NT2/D1 (cell line): Measurements from ENCODE around the gene BCL11B.

ENCODE experiments used
- DNase-seq: peaks from one replicate; pipeline ENCODE4 v3.0.0-alpha.2; 2011; ENCODE audit warnings: low read depth, low spot score
- H3K27me3 ChIP-seq: 2 replicates; pipeline ENCODE4 v1.6.0; 2011; ENCODE audit warnings: mild to moderate bottlenecking; ENCODE audit not compliant: insufficient read length, insufficient read depth
- H3K36me3 ChIP-seq: 2 replicates; pipeline ENCODE4 v1.6.1; 2011; ENCODE audit warnings: mild to moderate bottlenecking, low read length, mixed read lengths; ENCODE audit not compliant: insufficient read depth, insufficient read length
- H3K4me1 ChIP-seq: 2 replicates; pipeline ENCODE4 v1.5.1; 2011; ENCODE audit not compliant: insufficient read depth, insufficient read length
- H3K4me3 ChIP-seq: 2 replicates; pipeline ENCODE4 v1.5.1; 2011; ENCODE audit warnings: low read depth; ENCODE audit not compliant: insufficient read length
- H3K9ac ChIP-seq: 2 replicates; pipeline ENCODE4 v1.6.0; 2011; ENCODE audit warnings: low read depth; ENCODE audit not compliant: insufficient read length
- H3K9me3 ChIP-seq: 2 replicates; pipeline ENCODE4 v1.5.1; 2011; ENCODE audit warnings: mild to moderate bottlenecking, low read length; ENCODE audit not compliant: insufficient read depth
- SUZ12 ChIP-seq: IDR thresholded peaks from 2 replicates; pipeline ENCODE4 v1.6.1; 2011; ENCODE audit not compliant: insufficient read length, insufficient read depth; ENCODE audit errors: extremely low read depth
- YY1 ChIP-seq: IDR thresholded peaks from 2 replicates; pipeline ENCODE4 v1.6.1; 2011; ENCODE audit not compliant: insufficient read length, insufficient read depth
- ZNF274 ChIP-seq: IDR thresholded peaks from 2 replicates; pipeline ENCODE4 v1.6.1; 2011; ENCODE audit warnings: mild to moderate bottlenecking, low read depth, low read length

The BCL11B gene

DNA sequence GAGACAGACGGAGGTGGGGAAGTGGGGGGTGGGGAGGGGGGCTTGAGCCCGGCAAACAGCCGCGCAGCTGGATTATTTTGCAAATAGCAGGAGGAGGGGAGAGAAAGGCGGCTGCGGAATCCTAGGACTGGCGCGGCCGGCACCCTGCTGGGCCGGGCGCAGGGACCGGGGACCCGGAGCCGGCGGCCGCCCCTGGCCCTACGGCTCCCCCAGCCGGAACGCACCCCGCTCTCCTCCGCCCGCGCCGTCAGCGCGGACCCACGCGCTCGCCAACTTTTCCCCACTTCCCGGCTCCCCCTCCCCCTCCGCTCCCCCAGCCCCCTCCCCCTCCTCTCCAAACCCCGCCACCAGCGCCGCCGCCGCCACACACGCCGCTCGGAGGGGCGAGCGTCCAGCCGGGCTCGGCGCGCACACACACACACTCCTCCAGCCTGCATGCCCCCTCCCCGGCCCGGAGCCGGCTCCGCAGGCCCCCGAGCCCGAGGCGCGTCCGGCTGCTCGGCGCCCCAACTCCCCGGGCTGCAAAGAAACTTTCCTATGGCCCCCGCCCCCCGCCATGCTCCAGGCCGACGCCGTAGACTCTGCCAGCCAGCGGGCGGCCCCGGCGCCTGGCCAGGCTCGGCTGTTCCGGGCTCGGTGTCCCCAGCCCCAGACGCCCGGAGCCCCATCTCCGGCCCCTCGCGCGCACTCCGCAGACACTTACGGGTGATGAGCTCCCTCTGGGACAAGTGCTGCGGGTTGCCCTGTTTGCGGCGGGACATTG lies 1.4 kb downstream of the BCL11B start:
- TF ChIP-seq YY1 (no peak), ZNF274 (no peak), SUZ12 (no peak)
- H3K4me1 ChIP-seq: no peaks in the 10 kb centered on the region
- peaks cover 51% of the 10 kb centered on the region for H3K27me3 ChIP-seq
- H3K4me3 ChIP-seq: peak overlapping the region; percentile 53
- H3K9me3 ChIP-seq: no peaks in the 10 kb centered on the region
- no peaks in the 10 kb centered on the region for H3K36me3 ChIP-seq
- no peak for DNase-seq
- H3K9ac ChIP-seq: peak overlapping the region; percentile 42

DNA sequence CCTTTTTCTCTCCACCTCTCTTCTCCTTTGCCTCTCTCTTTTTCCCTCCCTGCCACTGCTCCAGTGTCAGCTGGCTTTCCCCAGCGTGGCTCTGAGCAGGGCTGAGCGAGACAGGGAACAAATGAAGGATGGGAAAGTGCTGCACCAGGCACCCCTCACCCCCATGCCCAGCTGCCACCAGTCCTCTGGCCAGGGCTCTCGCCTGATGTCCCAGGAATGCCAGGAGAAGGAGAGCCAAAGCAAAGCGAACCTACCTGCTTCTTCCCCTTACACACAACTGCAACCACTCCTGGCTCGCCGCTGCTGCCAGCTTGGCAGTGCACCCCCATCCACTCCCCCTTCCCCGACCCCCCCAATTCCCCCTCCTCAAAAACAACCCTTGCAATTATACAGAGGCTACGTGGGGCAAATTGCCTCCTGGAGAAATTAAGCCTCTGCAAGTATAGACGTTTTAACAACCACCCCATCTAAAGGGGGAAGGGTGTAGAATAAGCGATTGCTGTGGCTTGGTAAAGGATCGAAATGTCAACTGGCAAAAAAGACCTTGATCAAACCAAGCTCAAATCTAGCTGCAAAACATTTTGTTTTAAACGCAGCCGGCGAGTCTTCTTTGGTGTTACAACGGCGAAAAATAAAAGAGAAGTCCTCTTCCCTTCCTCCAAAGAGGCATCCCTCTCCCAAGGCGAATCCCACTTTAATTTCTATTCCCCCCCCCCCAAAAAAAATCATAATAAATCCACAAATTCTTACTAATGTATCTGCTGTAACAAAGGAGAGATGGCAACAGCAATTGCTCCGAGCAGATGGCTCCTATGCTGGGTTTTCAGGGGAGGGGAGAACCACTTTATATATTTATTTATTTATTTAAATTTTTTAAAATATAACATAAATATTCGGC lies 2.9 kb downstream of the BCL11B start:
- DNase-seq: no peak
- Histone ChIP-seq H3K4me3 (peak overlapping the region; percentile 9), H3K36me3 (no peaks in the 10 kb centered on the region), H3K27me3 (peaks cover 50% of the 10 kb centered on the region), H3K9ac (no peak overlapping the region), H3K9me3 (no peaks in the 10 kb centered on the region), H3K4me1 (no peaks in the 10 kb centered on the region)
- TF ChIP-seq SUZ12 (no peak), ZNF274 (no peak), YY1 (no peak)

DNA sequence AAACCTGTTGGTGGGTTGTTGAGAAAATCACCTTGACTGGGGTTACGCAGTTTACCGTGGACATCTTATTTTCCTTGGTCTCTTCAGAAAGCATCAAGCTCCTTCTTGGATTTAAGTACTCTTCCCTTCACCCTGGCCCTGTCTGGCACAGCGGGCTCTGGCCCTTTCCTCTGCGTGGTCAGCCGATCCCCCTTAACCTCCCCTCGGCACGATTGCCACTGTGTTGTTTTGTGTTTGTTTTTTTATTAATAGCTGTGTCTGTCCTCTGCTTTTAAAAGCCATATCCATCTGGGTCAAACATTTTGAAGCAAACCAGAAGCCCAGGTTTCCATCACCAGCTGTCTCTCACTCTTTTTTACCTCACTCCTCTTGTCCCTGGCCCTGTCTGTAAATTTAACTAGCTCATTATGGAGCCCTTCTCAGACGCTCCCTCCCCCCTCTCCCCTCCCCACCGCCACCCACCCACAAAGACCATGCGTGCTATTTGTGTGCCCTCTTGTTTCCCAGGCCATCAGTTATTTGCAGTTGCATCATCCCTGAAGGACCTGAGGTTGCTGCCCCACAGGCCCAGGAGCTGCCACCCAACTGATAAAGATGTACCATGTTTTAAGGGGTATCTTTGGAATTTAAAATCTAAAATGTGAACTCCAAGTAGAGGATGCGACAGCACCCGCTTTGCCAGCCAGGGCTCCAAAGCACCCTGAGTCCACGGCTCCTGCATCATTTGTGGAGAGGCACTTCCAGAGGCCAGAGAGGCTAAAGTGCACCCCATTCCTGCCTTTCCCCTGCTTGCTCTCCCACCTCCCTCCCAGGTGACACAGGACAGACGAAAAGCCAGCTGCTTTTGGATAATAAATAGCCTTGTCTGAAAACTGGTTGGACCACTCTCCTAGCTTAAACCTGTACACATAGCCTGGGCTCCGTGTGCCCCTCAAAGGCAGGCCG lies 3.9 kb downstream of the BCL11B start:
- Histone ChIP-seq H3K36me3 (no peaks in the 10 kb centered on the region), H3K4me1 (peaks cover 2% of the 10 kb centered on the region), H3K9me3 (no peaks in the 10 kb centered on the region), H3K4me3 (no peak overlapping the region), H3K9ac (no peak overlapping the region), H3K27me3 (peaks cover 50% of the 10 kb centered on the region)
- DNase-seq: no peak
- TF ChIP-seq YY1 (no peak), SUZ12 (no peak), ZNF274 (no peak)

DNA sequence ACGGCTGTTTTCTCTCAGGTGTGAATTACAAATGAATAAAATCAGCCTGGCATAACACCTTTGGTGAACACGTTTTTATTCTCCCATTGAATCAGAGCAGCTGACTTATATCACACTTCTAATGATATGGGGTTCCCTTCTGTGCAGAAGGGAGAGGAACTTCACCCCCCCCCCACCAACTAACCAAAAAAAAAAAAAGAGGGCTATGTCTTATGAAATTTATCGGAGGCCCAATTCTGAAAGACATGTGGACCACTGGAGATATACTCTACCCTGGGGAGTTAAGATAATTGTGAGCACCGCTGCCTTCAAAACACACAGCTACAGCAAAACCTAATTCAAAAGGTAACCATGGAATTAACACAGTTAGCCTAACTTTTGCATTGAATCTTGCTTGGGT lies 4.6 kb downstream of the BCL11B start:
- Histone ChIP-seq H3K36me3 (no peaks in the 10 kb centered on the region), H3K9ac (no peak overlapping the region), H3K27me3 (peaks cover 50% of the 10 kb centered on the region), H3K4me3 (no peak overlapping the region), H3K4me1 (peaks cover 5% of the 10 kb centered on the region), H3K9me3 (no peaks in the 10 kb centered on the region)
- no peak for TF ChIP-seq YY1
- no peak for TF ChIP-seq SUZ12
- no peak for TF ChIP-seq ZNF274
- no peak for DNase-seq

DNA sequence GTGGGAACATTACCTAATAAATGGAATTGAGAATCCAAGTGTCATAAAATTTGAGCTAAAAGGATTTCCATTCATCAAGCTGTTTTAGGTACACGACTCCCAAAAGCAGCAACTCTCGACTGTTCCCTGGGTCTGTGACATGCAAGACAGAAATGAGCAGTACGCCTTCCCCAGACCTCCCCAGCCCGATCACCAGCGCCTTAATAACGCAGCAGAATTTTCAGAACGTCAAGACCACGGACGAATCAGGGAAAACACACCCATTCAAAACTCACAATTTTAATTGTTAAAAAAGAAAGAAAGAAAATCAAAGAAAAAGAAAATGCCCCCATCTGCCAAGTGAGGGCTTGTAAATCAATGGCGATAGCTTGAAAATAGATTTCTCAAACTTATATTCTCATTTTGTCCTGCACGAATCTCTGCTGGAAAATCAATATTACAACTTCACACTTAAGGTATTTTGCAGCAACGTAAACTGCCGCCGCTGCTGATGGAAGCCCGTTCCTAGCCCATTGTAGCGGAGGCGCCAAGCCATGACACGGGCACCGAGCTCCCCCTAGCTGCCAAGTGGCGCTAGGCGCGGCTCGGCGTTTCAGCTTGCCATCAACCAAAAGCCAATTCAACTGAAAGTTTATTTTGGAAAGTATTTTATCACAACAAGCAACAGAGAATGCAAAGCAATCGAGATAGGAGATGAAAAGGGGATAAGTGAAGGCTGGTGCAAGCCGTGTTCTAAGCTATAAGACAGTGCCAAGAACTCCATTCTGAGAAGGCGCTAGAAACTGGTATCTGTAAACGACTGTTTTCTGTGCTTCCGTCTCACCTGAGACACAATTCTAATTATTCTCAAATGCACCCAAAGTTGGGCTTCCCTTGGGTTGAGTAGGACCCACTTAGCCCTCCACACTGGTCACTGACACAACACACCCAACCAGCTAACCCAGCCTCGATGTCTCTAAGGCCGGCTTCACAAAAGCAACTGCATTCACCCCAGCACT lies 5.5 kb downstream of the BCL11B start:
- no peak for TF ChIP-seq YY1
- TF ChIP-seq SUZ12: no peak
- TF ChIP-seq ZNF274: no peak
- Histone ChIP-seq H3K4me1 (peaks cover 5% of the 10 kb centered on the region), H3K9me3 (no peaks in the 10 kb centered on the region), H3K4me3 (no peak overlapping the region), H3K27me3 (peaks cover 50% of the 10 kb centered on the region), H3K36me3 (no peaks in the 10 kb centered on the region), H3K9ac (no peak overlapping the region)
- DNase-seq: no peak

DNA sequence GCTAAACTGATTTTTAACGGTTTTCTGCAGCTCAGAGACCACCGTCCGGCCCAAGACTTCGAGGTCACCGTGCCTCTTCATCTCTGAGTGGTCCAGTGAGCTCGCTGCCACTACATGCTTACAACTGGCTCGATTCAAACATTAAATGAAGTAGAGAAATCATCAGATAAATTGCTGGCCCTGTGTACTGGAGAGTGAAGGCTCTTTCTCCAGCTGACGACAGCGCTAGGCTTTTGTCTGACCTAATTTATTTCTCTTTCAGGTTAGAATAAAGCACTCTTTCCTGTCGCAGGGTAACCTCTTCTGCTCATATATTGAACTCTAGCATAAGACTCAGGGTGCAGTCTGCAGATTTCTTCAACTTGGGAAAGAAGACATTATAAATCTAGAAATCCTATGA lies 6.4 kb downstream of the BCL11B start:
- no peaks in the 10 kb centered on the region for H3K9me3 ChIP-seq
- no peaks in the 10 kb centered on the region for H3K36me3 ChIP-seq
- DNase-seq: no peak
- H3K9ac ChIP-seq: no peak overlapping the region
- no peak for TF ChIP-seq YY1
- TF ChIP-seq SUZ12: no peak
- TF ChIP-seq ZNF274: no peak
- H3K4me3 ChIP-seq: no peak overlapping the region
- peaks cover 5% of the 10 kb centered on the region for H3K4me1 ChIP-seq
- H3K27me3 ChIP-seq: peaks cover 50% of the 10 kb centered on the region
